ENCODE results near the gene PGAM5. TPM values are rescaled to one million over a fixed set of nuclear protein-coding genes. Genes with fewer than 3 reads are reported as not detected.

Gene PGAM5
- 100 and 101 TPM in 2 replicates for total RNA-seq (2022)
- percentile 70 among the genes with signal in this experiment for Bru-seq, nascent RNA
- BruChase-seq, experiment 1, labeled RNA remaining after a 6-hour chase: percentile 94 among the genes with signal in this experiment
- BruChase-seq, experiment 2, labeled RNA remaining after a 2-hour chase: percentile 90 among the genes with signal in this experiment
- long read RNA-seq, transcript PGAM5-203 (6 exons, 2,834 nt): major isoform, 13 of 36 reads
- long read RNA-seq, partial matches to known transcripts: 11 of 36 reads
- long read RNA-seq, other reads (novel, unspliced or antisense): 10 of 36 reads

DNA sequence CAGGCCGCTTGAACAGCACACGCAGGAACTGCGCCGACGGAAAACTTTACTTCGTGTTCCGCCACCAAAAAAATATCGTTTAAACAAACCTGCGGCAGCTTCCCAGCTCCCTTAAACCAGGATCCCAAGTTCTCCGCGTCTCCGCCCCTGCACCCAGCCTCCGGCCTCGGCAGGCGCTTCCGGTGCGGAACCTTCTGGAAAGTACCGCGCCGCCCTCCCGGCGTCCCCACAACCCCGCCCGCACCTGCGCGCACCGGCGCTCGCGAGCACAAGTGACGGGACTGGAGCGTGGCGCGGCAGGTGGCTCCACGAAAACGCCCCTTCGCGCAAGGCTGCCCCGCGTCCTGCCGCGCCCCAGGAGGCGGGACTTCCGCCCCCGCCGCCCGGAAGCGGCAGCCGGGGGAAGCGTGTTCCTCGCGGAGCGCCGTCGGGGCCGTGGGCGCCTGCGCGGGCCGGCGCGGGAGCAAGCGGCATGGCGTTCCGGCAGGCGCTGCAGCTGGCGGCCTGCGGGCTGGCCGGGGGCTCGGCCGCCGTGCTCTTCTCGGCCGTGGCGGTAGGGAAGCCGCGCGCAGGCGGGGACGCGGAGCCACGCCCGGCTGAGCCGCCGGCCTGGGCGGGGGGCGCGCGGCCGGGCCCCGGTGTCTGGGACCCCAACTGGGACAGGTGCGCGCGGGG lies at the start of gene PGAM5:
Gene PGAM5, plus strand, starts transcription at position 438 of the 675 bp plus-strand sequence. Its CDS starts 35 bp downstream, at position 473.
- H3K4me1 Mint-ChIP-seq (ENCODE audit: low read depth, unreplicated experiment): no peaks in the 10 kb centered on the region
- intact Hi-C loops (cut with micrococcal nuclease; ENCODE audit: unreplicated experiment): no loop called here
- H3K27me3 Mint-ChIP-seq (ENCODE audit: unreplicated experiment): no peaks in the 10 kb centered on the region
- H3K27ac Mint-ChIP-seq (ENCODE audit: unreplicated experiment): peak within 1 kb of the TSS; percentile 62
- peak; percentile 93 for DNase-seq
- CTCF ChIA-PET: no interaction called here
- peak within 1 kb of the TSS; percentile 68 for H3K4me3 Mint-ChIP-seq (ENCODE audit: low read depth, unreplicated experiment)
- no peaks in the 10 kb centered on the region for H3K9me3 Mint-ChIP-seq (ENCODE audit: low read depth, unreplicated experiment)
- TF ChIP-seq CTCF (IDR thresholded peaks at IDR 0.05; ENCODE audit: unreplicated experiment): no peak
- no TSS peak for BruUV-seq (replicated peaks)
- peaks cover 81% of the 10 kb centered on the region for H3K36me3 Mint-ChIP-seq (ENCODE audit: insufficient read depth, unreplicated experiment)

GRCh38 chr12:132660996-132661395 lies 49.6 kb upstream of the PGAM5 start:
- TF ChIP-seq CTCF (IDR thresholded peaks at IDR 0.05; ENCODE audit: unreplicated experiment): no peak
- intact Hi-C loops (cut with micrococcal nuclease; ENCODE audit: unreplicated experiment): no loop called here
- H3K27me3 Mint-ChIP-seq (ENCODE audit: unreplicated experiment): no peaks in the 10 kb centered on the region
- no TSS peak for BruUV-seq (replicated peaks)
- no peaks in the 10 kb centered on the region for H3K9me3 Mint-ChIP-seq (ENCODE audit: low read depth, unreplicated experiment)
- H3K27ac Mint-ChIP-seq (ENCODE audit: unreplicated experiment): no peak overlapping the region
- CTCF ChIA-PET: interaction anchor here (1.4 kb wide), 1 partner anchor 12 kb away, joined by 3 read pairs; no protein-coding TSS in a partner anchor
- peaks cover 35% of the 10 kb centered on the region for H3K36me3 Mint-ChIP-seq (ENCODE audit: insufficient read depth, unreplicated experiment)
- no peaks in the 10 kb centered on the region for H3K4me1 Mint-ChIP-seq (ENCODE audit: low read depth, unreplicated experiment)
- no peak overlapping the region for H3K4me3 Mint-ChIP-seq (ENCODE audit: low read depth, unreplicated experiment)
- no peak for DNase-seq

DNA sequence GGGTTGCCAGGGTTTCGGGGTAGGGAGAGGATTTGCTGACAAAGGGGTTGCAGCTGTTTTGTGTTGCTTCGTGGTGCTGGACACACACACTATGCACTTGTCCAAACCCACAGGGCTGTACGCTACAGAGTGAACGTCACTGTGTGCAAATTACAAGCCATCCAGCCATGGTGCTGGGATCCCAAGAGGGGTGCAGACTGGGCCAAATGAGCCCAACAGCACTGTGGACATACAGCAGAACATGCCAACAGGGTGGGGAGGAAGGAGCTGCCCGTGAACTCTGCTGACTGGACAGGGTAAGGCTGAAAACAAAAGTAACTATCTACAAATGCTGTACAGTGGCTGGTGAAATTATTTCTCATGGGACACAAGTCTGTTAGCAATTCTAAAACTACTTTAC lies 48.7 kb upstream of the PGAM5 start:
- no peak for DNase-seq
- CTCF ChIA-PET: interaction anchor here (1.4 kb wide), 1 partner anchor 13 kb away, joined by 3 read pairs; no protein-coding TSS in a partner anchor
- H3K27ac Mint-ChIP-seq (ENCODE audit: unreplicated experiment): no peak overlapping the region
- H3K9me3 Mint-ChIP-seq (ENCODE audit: low read depth, unreplicated experiment): no peaks in the 10 kb centered on the region
- H3K4me3 Mint-ChIP-seq (ENCODE audit: low read depth, unreplicated experiment): no peak overlapping the region
- peaks cover 29% of the 10 kb centered on the region for H3K36me3 Mint-ChIP-seq (ENCODE audit: insufficient read depth, unreplicated experiment)
- no peaks in the 10 kb centered on the region for H3K4me1 Mint-ChIP-seq (ENCODE audit: low read depth, unreplicated experiment)
- intact Hi-C loops (cut with micrococcal nuclease; ENCODE audit: unreplicated experiment): no loop called here
- TF ChIP-seq CTCF (IDR thresholded peaks at IDR 0.05; ENCODE audit: unreplicated experiment): no peak
- BruUV-seq (replicated peaks): no TSS peak
- no peaks in the 10 kb centered on the region for H3K27me3 Mint-ChIP-seq (ENCODE audit: unreplicated experiment)

DNA sequence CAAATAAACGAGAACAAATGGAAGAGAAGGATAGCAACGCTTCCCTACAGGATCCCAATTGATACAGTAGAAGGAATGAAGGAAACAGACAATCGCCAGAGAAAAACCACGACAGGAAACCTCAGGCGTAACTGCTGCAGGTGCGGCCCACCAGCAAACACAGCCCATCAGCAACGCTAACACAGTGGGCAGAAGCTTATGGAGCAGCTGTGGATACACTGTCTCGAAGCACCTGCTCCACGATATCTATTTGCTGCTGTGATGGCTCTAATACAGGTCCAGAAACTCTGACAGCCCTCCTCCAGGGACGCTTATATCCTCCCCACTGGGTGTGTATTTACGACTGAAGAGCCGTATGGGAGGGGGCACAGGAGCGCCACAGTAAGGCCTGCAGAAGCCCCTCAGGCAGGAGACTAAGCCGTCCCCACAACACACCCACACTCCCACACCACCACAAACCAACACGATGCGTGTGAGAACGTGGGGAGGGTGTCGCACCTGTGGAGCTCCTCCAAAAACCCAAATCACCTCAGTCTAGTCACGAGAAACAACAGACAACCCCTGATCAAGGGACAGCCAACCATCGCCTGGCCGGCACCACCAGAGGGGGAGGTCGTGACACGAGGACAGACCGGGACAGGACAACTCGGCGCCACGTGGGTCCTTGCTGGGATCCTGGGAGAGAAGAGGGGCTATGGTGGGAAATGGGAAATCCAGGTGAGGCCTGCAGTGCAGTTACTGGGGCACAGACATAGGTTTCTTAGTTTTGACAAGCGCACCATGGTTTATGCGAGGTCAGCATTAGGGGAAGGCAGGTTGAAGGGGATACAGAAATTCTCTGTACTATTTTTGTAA lies 47.5 kb upstream of the PGAM5 start:
- no peak overlapping the region for H3K4me3 Mint-ChIP-seq (ENCODE audit: low read depth, unreplicated experiment)
- no peaks in the 10 kb centered on the region for H3K4me1 Mint-ChIP-seq (ENCODE audit: low read depth, unreplicated experiment)
- CTCF ChIA-PET: no interaction called here
- H3K9me3 Mint-ChIP-seq (ENCODE audit: low read depth, unreplicated experiment): no peaks in the 10 kb centered on the region
- intact Hi-C loops (cut with micrococcal nuclease; ENCODE audit: unreplicated experiment): no loop called here
- no TSS peak for BruUV-seq (replicated peaks)
- no peak for TF ChIP-seq CTCF (IDR thresholded peaks at IDR 0.05; ENCODE audit: unreplicated experiment)
- DNase-seq: no peak
- H3K27ac Mint-ChIP-seq (ENCODE audit: unreplicated experiment): no peak overlapping the region
- peaks cover 23% of the 10 kb centered on the region for H3K36me3 Mint-ChIP-seq (ENCODE audit: insufficient read depth, unreplicated experiment)
- H3K27me3 Mint-ChIP-seq (ENCODE audit: unreplicated experiment): no peaks in the 10 kb centered on the region

Data from Calu3 (cell line).